DND-41 (cell line): ENCODE measurements around the gene SHB.

ENCODE experiments used
- EZH2 ChIP-seq: IDR thresholded peaks from 3 replicates; pipeline ENCODE4 v1.6.1; 2012; ENCODE audit warnings: borderline replicate concordance, low read depth, mild to moderate bottlenecking, moderate library complexity, low read length, inconsistent platforms; ENCODE audit not compliant: severe bottlenecking
- TF ChIP-seq, protein P1 (sequence below): IDR thresholded peaks from 2 replicates; pipeline ENCODE4 v1.5.1; 2012; ENCODE audit warnings: borderline replicate concordance, low read length, moderate library complexity, mild to moderate bottlenecking; ENCODE audit not compliant: poor library complexity, severe bottlenecking; ENCODE audit errors: extremely low read depth

DNA sequence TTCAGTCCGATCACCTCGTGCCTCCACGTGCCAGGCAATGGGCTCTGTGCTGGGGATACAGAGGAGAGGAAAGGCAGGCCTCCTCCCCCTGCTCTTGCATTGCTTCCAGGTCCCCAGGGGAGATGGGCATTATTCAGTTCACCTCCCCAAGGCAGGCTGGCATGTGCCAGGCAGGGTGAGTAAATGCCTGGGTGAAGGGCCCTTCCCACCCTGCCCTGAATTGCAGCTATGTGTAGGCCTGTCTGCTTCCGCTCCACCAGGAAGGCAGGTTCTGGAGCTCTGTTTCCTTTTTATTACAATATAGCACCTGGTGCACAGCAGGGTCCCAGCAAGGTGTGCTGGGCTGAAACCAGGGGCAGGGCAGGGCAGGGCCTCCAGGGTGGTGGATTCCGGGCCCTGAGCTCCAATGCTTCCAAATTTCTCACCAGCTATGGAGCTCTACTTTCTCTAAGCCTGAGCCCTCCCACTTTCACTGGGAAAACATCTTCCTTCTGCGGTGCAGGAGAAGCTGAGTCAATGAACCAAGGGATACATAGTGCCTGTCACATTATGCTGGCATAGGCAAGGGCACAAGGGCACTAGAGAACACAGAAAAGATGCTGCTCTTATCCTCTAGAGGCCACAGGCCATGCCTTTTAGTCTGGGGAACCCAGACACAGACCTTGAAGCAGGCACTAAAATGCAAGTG, 42.0 kb downstream of the SHB start:
- TF ChIP-seq, protein P1, sequence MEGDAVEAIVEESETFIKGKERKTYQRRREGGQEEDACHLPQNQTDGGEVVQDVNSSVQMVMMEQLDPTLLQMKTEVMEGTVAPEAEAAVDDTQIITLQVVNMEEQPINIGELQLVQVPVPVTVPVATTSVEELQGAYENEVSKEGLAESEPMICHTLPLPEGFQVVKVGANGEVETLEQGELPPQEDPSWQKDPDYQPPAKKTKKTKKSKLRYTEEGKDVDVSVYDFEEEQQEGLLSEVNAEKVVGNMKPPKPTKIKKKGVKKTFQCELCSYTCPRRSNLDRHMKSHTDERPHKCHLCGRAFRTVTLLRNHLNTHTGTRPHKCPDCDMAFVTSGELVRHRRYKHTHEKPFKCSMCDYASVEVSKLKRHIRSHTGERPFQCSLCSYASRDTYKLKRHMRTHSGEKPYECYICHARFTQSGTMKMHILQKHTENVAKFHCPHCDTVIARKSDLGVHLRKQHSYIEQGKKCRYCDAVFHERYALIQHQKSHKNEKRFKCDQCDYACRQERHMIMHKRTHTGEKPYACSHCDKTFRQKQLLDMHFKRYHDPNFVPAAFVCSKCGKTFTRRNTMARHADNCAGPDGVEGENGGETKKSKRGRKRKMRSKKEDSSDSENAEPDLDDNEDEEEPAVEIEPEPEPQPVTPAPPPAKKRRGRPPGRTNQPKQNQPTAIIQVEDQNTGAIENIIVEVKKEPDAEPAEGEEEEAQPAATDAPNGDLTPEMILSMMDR, result no peak
- no peak for TF ChIP-seq EZH2
